ENCODE measurements around the gene RALA.

RALA gene, protein sequence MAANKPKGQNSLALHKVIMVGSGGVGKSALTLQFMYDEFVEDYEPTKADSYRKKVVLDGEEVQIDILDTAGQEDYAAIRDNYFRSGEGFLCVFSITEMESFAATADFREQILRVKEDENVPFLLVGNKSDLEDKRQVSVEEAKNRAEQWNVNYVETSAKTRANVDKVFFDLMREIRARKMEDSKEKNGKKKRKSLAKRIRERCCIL
- 60.6 to 82.8 reads per million in 2 experiments for total RNA-seq

DNA sequence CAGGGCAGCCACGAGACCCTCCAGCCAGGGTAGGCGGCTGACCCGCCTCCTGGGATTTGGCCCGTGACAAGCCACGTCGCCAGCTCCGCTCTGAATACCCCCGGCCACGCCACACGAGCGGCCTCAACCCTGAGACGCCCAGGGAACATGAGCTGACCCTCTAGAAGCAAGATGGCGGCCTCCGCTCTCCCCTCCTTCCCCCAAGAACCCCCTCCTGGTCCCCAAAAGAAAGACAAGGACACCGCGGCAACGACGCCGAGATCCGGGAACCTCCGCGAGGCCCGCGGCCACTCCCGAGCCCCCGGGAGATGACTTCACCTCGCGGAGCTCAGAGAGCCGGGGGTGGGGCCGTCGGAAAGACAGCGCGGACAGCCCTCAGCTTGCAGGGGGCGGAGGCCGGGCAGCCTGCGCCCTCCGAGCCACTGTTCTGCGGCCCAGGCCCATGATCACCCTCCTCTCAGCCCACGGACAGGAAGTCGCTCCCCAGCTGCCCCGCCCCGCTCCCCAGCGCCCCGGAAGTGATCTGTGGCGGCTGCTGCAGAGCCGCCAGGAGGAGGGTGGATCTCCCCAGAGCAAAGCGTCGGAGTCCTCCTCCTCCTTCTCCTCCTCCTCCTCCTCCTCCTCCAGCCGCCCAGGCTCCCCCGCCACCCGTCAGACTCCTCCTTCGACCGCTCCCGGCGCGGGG is at the start of gene RALA:
Gene RALA (plus strand): TSS at position 526 of the 685 bp plus-strand sequence. CDS start 63,096 bp downstream, outside the sequence.
- peak; percentile 82 for DNase-seq (ENCODE audit: low read depth)

DNA sequence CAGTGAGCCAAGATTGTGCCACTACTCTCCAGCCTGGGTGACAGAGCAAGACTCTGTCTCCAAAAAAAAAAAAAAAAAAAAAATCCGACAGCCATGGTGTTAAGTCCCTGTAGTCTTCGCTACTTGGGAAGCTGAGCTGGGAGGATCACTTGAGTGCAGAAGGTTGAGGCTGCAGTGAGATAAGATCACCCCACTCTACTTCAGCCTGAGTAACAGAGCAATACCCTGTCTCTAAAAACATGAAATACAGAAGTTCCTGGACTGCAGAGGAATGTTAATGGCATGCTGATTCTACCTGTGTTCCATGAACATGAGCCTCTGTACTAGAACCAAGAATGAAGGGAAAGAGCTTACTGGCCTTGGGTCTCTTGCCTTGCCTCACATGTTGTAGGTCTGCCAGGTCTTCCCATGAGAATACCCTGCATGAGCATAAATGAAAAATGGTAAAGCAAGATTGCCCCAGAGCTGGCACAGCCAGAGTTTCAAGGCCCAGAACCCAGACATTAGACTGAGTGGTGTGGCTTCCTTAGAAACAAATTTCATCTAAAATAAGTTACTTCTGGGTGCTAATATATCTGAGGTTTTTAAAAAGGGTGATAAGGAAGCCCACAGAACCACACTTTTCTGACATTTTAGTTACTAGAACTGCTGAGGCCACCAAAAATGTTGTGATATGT is 48.6 kb upstream of the RALA start:
- DNase-seq (ENCODE audit: low read depth) = no peak

DNA sequence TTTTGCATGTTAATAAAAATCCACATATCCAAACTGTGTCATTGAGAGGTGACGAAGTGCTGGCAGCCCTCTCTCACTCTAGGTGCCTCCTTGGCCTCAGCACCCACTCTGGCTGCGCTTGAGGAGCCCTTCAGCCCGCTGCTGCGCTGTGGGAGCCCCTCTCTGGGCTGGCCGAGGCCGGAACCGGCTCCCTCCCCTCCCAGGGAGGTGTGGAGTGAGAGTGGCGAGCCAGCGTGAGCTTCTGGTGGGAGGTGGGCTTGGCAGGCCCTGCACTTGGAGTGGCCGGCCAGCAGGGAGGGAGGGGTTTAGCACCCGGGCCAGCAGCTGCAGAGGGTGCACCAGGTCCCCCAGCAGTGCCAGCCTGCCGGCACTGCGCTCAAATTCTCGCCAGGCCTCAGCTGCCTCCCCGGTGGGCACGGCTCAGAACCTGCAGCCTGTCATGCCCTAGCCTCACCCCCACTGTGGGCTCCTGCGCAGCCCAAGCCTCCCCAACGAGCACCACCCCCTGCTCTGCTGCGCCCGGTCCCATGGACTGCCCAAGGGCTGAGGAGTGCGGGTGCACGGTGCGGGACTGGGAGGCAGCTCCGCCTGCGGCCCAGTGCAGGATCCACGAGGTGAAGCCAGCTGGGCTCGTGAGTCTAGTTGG is 46.0 kb upstream of the RALA start:
- DNase-seq (ENCODE audit: low read depth) = no peak

DNA sequence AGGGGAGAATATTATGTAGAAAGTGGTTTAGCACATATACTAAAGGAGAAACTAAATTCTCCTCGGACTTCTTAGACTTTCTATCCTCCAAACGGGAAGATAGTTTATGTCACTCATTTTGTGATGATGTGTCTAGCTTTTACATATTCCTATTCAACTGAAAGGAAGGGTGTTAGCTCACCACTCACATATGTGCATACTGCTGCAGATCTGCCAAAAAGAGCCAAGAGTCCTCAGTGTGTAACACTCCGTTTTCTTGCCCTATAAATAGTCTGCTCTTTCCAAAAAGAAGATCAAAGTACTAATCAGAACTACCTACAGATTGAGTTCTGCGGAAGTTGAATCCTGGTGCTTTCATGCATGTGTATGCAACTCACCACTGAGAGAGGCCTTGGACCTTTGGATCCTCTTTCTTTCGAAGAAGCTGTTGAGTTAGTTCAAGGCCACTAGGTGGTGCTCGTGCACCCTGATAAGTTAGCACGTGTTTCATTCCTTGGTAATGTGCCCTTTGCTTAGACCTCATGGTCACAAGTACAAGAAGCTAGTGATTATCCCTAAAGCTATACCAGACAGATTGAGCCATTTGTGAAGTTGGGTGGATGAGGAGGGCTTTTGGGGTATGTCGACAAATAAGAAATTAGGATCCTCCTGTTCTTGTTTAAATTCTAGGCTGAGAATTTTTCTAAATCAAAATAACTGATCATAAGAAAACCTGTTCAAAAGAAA is 43.1 kb upstream of the RALA start:
- peak; percentile 59 for DNase-seq (ENCODE audit: low read depth)

DNA sequence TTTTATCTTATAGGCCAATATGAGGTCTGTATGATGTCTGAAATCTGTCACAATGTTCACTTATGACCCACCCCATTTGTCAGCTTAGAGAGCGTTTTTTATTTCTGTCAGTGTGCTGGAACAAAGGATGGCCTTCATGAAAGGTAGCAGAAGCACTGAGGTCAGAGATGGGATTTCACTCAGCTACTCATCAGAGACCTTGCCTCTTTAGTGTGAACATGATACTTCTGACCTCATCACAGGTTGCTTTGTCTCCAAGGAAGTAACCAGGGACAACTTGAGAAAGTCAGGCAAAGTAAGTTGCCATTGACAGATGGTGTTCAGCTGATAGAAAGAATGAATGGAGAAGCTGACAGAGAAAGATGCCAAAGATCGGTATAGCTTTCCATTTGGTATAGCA is 40.8 kb upstream of the RALA start:
- DNase-seq (ENCODE audit: low read depth) = no peak

DNA sequence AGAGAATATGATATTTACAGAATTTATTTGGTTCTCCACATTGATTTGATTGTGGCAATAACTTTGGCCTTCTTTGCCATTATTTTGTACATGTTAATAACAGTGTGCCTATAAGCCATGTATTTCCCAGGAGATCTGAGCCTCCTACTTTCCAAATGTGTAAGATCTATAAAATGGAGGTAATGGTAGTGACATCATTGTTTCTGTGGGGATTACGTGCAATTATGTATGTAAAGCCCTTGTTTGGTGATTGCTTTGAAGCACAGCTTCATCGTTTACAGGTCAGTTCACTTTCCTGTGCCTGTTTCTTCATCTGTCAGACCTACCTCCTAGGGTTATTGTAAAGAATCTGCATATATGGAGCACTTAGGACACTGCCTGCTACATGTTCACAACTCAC is 39.8 kb upstream of the RALA start:
- no peak for DNase-seq (ENCODE audit: low read depth)

DNA sequence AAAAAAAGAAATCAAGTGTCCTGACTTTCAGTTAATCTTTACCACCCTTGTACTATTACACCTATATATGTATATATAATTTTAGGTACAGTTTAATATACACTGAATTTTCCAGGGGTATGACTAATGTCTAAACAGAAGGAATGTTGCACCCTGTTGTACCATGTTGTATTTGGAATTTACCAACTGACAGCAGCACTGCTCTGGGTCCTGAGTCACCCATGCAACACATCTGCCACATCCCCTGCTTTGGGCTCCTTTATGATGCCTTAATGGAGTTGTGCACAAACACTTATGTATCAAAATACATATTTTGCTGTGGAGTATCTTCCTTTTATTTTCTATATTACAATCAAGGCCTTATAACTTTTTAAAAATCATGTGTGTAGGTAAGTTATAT is 36.0 kb upstream of the RALA start:
- no peak for DNase-seq (ENCODE audit: low read depth)

DNA sequence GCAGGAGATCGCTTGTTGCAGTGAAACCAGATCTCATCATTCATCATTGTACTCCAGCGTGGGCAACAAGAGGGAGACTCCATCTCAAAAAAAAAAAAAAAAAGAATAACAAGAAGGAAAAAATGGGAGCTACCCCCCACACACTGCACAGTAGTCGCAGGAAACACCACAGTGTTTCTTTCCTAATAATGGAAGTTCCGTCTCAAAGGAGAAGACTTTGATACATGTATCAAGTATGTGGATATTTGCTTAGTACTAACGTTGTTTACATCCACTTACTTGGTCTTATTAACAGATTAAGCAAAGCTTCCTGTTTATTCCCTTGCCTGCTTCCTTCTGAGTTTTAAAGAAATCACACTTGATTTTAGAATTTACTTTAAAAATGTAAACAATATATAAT is 35.0 kb upstream of the RALA start:
- no peak for DNase-seq (ENCODE audit: low read depth)

DNA sequence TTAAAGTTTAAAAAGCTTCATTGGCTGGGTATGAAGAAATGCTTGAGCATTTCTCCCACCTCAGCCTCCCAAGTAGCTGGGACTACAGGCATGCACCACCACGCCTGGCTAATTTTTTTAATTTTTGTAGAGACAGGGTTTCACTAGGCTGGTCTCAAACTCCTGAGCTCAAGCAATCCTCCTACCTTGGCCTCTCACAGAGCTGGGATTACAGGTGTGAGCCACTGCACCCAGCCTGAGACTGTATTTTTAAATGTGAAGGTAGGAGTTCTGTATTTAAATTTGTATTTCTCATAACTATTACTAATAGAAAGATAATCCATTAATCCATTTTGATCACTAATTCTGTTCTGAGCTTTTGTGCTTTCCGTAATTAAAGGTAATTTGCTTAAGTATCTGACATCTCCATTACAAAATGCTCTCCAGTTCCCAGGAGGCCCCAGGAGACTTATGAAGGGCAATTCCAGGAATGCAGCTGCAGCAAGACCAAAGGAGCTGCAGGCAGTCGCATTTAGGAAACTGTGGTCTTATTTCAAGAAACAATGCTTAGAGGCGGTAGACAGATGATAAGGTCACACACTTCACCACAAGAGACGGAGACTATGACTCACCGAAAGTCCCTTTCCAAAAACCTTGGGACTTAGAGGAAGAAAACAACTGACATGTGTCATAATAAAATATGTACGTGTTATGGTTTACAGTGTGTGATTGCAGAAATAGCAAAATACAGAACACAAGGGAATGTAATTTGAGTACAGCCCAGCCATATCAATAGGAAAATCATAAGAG is 33.9 kb upstream of the RALA start:
- peak; percentile 48 for DNase-seq (ENCODE audit: low read depth)

DNA sequence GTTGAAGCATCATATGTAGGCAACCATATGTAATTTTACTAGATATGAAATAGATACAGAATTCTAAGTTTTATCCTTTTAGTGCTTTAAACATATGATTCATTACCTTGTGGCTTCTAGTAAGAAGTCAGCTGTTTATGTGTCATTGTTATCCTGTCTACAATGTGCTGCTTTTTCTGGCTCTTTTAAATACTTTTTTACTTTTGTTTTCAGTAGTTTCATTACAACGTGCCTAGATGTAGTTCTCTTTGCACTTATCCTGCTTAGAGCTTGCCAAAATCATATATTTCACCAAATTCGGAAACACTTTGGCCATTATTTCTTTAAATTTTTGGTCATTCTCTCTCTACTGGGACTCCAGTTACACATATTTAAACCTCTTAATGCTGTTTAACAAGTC is 30.8 kb upstream of the RALA start:
- no peak for DNase-seq (ENCODE audit: low read depth)

DNA sequence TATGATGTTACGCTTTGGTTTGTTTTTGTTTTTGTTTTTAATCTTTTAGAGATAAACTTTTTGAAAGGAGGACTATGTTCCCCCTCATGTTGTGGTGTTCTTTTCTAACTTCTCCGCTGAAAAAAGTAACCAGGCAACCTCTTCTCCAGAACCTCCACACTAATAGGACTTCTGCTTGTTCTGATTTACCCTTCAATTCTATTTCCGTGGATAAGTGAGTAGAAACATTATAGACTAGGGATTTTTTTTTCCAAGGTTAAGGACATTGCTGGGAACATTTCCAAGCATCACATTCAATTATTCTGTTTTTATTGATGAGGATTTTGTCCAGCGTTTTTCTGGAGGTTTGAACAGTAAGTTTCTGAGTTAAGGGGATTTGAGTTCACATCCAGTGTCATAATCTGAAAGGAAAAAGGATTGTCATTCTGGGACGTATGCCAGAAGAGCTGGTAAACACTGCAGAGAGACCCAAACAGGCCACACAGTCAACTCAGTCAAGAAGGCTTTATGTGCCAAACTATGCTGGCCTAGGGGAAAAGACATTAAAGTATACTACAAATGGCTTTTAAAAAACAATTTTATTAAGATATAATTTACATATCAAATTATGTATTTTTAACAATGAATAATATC is 28.3 kb upstream of the RALA start:
- no peak for DNase-seq (ENCODE audit: low read depth)

DNA sequence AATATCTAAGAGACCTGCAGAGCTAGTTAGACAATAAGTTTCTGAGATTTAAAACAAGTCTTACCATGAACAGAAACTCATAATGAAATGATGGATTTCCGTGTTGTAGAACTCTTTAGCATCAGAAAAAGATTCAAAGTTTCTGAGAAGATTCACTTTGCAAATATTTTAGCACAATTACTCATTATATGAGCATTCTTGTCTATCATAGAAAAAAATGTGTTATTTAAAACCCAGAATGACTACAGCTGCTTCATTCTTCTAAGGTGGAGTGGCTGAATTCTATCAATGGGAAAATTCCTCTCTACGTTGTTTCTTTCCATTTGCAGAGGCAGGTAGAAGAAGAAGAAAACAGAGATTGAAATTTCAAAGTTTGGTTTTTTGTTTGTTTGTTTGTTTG is 21.0 kb upstream of the RALA start:
- DNase-seq (ENCODE audit: low read depth) = no peak

DNA sequence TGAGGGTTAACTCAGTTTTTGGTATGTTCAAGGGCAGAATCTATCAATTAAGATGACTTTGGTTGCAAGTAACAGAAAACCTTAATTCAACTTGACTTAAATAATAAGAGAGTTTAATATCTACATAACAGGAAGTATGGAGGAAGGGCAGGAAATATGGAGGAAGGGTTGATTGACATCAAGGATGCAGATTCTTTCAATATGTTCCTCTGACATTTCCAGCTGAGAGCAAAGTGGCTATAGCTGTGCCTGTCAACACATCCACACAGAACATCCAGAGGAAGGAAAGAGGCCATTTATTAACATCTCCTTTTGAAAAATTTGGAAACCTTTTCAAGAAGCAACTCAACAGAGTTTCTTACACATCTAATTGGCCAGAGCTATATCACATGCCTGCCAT is 19.4 kb upstream of the RALA start:
- no peak for DNase-seq (ENCODE audit: low read depth)

DNA sequence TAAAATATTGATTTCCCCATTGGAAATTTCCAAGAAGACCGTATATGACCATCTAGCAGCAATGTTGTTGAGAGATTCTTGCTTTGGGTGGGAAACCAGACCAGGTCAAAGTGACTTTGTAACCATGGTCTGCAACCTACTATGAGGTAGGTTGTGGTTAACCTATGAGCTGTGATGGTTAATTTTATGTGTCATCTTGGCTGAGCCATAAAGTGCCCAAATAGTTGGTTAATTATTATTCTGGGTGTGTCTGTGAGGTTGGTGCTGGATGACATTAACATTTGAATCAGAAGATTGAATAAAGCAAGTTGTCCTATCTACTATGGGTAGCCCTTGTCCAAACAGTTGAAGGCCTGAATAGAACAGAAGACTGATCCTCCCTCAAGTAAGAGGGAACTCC is 18.3 kb upstream of the RALA start:
- no peak for DNase-seq (ENCODE audit: low read depth)

DNA sequence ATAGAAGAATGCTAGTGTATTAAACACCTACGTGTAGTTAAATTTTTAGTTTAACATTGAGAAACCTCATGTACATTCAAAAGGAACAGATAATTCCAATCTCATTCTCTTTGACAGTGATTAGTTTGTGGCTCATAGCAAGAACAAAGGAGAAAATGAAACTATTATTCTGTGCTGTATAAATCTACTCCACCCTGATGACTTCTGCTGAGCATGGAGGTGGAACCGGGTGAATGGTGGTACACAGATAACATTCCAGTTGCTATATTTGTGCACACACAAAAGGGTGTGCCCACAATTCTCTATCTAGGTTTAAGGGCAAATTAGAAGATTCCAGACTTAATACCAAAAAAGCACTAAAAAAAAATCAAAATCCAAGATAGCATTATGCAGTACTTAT is 17.0 kb upstream of the RALA start:
- no peak for DNase-seq (ENCODE audit: low read depth)

DNA sequence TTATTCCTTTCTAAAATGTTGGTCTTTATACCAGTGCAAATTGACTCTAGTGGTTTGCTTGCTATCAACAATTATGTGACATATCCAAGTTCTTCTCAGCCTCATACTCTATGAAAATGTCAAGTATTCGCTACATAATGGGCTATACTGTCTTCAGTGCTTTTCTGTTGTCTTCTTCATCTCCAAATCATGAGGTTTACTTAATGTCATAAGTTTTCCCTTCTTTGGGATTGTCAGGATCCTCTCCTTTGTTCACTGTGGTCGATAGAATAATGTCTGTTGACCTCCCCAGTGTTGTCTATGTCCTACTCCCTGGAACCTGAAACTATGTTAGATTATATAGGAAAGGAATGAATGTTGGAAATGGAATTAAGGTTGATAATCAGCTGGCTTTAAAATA is 16.4 kb upstream of the RALA start:
- no peak for DNase-seq (ENCODE audit: low read depth)

DNA sequence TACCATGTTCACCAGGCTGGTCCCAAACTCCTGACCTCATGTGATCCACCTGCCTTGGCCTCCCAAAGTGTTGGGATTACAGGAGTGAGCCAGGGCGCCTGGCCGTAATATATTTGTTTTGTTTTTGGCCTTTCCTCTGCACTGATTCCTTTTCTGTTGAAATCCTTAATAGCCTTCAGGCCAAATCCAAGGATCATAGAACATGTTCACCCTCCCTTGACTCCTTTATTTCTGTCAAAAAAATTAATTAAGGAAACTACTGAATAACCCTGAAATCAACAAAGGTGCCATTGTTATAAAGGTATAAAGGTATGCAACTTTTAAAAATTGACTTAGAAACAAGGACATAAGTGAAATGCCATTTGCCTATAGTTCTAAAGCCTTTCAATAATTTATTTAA is 15.5 kb upstream of the RALA start:
- DNase-seq (ENCODE audit: low read depth) = no peak

DNA sequence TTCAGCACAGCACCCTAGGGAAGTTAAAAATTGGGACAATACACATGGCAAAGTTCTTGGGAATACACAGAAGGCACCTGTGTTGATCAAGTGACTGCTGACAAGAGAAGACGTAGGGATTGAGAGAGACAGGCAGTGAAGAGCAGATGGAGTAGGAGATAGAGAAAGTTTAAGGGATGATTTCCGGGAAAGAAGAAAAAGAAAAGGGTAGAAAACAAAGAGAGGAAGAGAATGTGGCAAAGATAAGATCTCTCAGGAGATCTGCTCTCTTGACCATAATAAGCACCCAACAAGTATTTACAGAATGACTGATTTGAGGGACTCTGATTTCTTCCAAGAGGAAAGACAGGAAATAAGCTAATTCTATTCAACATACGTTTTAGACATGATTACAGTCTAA is 15.1 kb upstream of the RALA start:
- DNase-seq (ENCODE audit: low read depth) = no peak

DNA sequence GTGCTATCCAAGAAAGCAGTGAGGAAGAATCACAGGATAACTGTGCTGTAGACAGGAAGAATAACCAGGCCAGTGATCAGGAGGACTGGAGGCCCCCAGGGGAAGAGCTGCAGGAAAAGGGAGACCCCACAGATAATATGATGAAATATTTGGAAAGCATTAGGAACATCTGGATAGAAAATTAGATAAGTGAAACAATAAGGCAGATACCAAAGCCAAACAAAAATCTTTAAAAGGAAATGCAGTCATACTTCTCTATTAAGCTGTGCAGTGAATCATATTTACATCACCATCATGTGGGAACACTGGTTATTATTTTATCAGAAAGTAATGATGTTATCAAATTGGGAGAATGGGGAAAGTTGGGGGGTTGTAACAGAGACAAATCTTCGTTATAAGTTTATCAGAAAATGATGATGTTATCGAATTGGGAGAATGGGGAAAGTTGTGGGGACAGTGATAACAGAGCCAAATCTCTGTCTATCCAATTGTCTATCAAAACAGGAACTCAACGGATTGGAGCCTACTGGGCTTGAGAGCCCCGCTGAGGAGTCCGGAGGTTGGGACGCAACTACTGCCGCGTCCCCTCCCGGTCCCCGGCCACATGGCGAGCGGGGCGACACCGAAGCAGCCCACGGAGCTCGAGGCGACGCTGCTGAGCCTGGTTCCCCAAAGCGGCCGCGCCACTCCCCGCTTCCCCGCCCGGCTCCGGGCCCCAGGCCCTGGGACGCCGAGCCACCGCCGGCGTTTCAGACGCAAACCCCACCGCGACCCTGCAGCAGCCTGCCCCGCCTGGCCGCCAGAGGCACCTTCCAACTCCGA is 14.0 kb upstream of the RALA start:
- no peak for DNase-seq (ENCODE audit: low read depth)

DNA sequence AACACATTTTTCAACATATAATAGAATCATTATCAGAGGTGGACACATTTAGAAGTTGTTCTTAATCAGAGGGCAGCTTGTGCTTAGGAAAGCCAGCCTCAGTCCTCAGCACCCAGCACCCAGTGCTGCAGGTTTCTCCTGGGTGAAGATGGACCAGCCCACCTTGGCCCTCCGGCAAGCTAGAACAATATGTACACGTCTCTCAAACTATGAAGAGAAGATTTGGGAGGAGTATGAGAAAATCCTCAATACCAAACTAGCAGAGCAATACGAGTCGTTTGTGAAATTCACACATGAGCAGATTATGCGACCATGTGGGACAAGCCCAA is 13.5 kb upstream of the RALA start:
- DNase-seq (ENCODE audit: low read depth) = no peak
